CD14-positive monocyte (primary cell): ENCODE data around the gene ACAP1. TPM values are rescaled to one million over a fixed set of nuclear protein-coding genes. Genes with fewer than 3 reads are reported as not detected.

Experiments
- DNase-seq, 3 donors: peaks; one replicate each; pipeline ENCODE4 v3.0.0-alpha.2; 2011 to 2022
- H2AFZ ChIP-seq: 2 replicates; pipeline ENCODE4 v1.6.0; 2012; ENCODE audit warnings: mild to moderate bottlenecking, low read depth, low read length, inconsistent platforms; ENCODE audit not compliant: insufficient read depth, poor library complexity, severe bottlenecking
- H3K27ac ChIP-seq, 2 donors: 1 replicate in 1 of 2; 2 replicates in 1 of 2; pipeline ENCODE4 v1.5.1; 2012 to 2013; ENCODE audit warnings: low read length in 2 of 2, control low read depth in 1 of 2, inconsistent platforms in 1 of 2, low read depth in 1 of 2, mild to moderate bottlenecking in 1 of 2
- H3K27me3 ChIP-seq, 2 donors: one replicate each; pipeline versions ENCODE4 v1.6.0 to v1.6.1; 2011 to 2013; ENCODE audit warnings: low read length in 2 of 2; ENCODE audit not compliant: control insufficient read depth in 2 of 2, insufficient read depth in 2 of 2
- H3K36me3 ChIP-seq, 2 donors: replicated peaks in 1 of 2; 1 replicate in 1 of 2; 2 replicates in 1 of 2; pipeline versions ENCODE4 v1.5.1 to v1.6.1; 2012 to 2013; ENCODE audit warnings: low read length in 2 of 2, control low read depth in 1 of 2, inconsistent platforms in 1 of 2, mild to moderate bottlenecking in 1 of 2; ENCODE audit not compliant: insufficient read depth in 2 of 2, control insufficient read depth in 1 of 2
- H3K4me1 ChIP-seq, 2 donors: 1 replicate in 1 of 2; 2 replicates in 1 of 2; pipeline versions ENCODE4 v1.5.1 to v1.6.1; 2012 to 2013; ENCODE audit warnings: low read length in 2 of 2, control low read depth in 1 of 2, inconsistent platforms in 1 of 2, mild to moderate bottlenecking in 1 of 2, moderate library complexity in 1 of 2; ENCODE audit not compliant: insufficient read depth in 2 of 2, control insufficient read depth in 1 of 2
- H3K4me2 ChIP-seq: replicated peaks from 2 replicates; pipeline ENCODE3; 2012; ENCODE audit warnings: low read length, moderate library complexity, mild to moderate bottlenecking; ENCODE audit not compliant: poor library complexity, severe bottlenecking; ENCODE audit errors: extremely low read depth
- H3K4me3 ChIP-seq, 3 experiments: fragments of 200-600 bp in 1 of 3; sonication (generic) in 1 of 3; replicated peaks in 1 of 3; 1 replicate in 2 of 3; 2 replicates in 1 of 3; pipeline ENCODE4 v1.5.1; 2011 to 2013; ENCODE audit warnings: low read length in 3 of 3, mild to moderate bottlenecking in 3 of 3, control low read depth in 2 of 3, low read depth in 2 of 3, inconsistent platforms in 1 of 3, moderate library complexity in 1 of 3
- H3K79me2 ChIP-seq: 2 replicates; pipeline ENCODE4 v1.6.0; 2012; ENCODE audit warnings: mild to moderate bottlenecking, control low read depth, inconsistent platforms, low read length, moderate library complexity; ENCODE audit not compliant: insufficient read depth
- H3K9ac ChIP-seq: 2 replicates; pipeline ENCODE4 v1.6.0; 2017; ENCODE audit warnings: low read length, mild to moderate bottlenecking; ENCODE audit not compliant: insufficient read depth, poor library complexity, severe bottlenecking
- H3K9me3 ChIP-seq, 2 donors: replicated peaks in 1 of 2; 1 replicate in 1 of 2; 2 replicates in 1 of 2; pipeline versions ENCODE4 v1.5.1 to v1.6.1; 2012 to 2013; ENCODE audit warnings: low read length in 2 of 2, control low read depth in 1 of 2; ENCODE audit not compliant: control insufficient read depth in 1 of 2, insufficient read depth in 1 of 2
- H4K20me1 ChIP-seq: 2 replicates; pipeline ENCODE4 v1.6.0; 2012; ENCODE audit warnings: mild to moderate bottlenecking, low read length, control low read depth, moderate library complexity; ENCODE audit not compliant: insufficient read depth
- H3K27ac Mint-ChIP-seq, 7 donors: one replicate each; pipeline ENCODE4 v1.8.0; 2020; ENCODE audit warnings: mild to moderate bottlenecking in 7 of 7, mixed read lengths in 7 of 7, moderate library complexity in 6 of 7, inconsistent platforms in 2 of 7
- H3K27me3 Mint-ChIP-seq, 3 donors: one replicate each; pipeline ENCODE4 v1.8.0; 2021 to 2022; ENCODE audit warnings: low read depth in 3 of 3, mild to moderate bottlenecking in 3 of 3, mixed read lengths in 3 of 3, moderate library complexity in 3 of 3, inconsistent platforms in 1 of 3
- H3K36me3 Mint-ChIP-seq, 2 donors: one replicate each; pipeline ENCODE4 v1.8.0; 2020; ENCODE audit warnings: mixed read lengths in 2 of 2, inconsistent platforms in 1 of 2, mild to moderate bottlenecking in 1 of 2
- H3K4me1 Mint-ChIP-seq: one replicate; pipeline ENCODE4 v1.8.0; 2020; ENCODE audit warnings: mild to moderate bottlenecking, mixed read lengths
- H3K4me3 Mint-ChIP-seq, 2 donors: one replicate each; pipeline ENCODE4 v1.8.0; 2020; ENCODE audit warnings: mild to moderate bottlenecking in 2 of 2, mixed read lengths in 2 of 2, moderate library complexity in 1 of 2
- H3K9me3 Mint-ChIP-seq, 7 donors: one replicate each; pipeline ENCODE4 v1.8.0; 2020 to 2022; ENCODE audit warnings: mixed read lengths in 7 of 7, mild to moderate bottlenecking in 6 of 7, moderate library complexity in 6 of 7, inconsistent platforms in 2 of 7
- WGBS: methylation state at CpG from one replicate; pipeline ENCODE4 v1.1.5; 2013; ENCODE audit warnings: missing lambda C conversion rate; ENCODE audit not compliant: insufficient coverage; 5-methylcytosine and 5-hydroxymethylcytosine counted together
- intact Hi-C, 2 donors: fragments of 100-400 bp; cut with micrococcal nuclease; formaldehyde crosslinking; loops; one replicate each; pipeline versions ENCODE4 v1.15.0 to v1.15.1; 2023
- polyA plus RNA-seq, 3 donors: library from polyadenylated mRNA; depleted of rRNA in 1 of 3; unstranded in 2 of 3; stranded (reverse) in 1 of 3; fragments of 300-500 nt in 2 of 3; fragments of >200 nt in 1 of 3; fragmentation: Illumina TruSeq in 2 of 3; gene quantifications; 1 replicate in 2 of 3; 2 replicates in 1 of 3; pipeline ENCODE4 v1.2.3, GENCODE V29; 2012 to 2021
- TF ChIP-seq, protein P1 (sequence below): fragments of 200-600 bp; IDR thresholded peaks from one replicate; pipeline ENCODE4 v1.8.0; 2022; ENCODE audit warnings: antibody characterized with exemption, mild to moderate bottlenecking

ACAP1 gene
- polyA plus RNA-seq, 3 donors: 32.1 to 68.5 (median 40.5) TPM

DNA sequence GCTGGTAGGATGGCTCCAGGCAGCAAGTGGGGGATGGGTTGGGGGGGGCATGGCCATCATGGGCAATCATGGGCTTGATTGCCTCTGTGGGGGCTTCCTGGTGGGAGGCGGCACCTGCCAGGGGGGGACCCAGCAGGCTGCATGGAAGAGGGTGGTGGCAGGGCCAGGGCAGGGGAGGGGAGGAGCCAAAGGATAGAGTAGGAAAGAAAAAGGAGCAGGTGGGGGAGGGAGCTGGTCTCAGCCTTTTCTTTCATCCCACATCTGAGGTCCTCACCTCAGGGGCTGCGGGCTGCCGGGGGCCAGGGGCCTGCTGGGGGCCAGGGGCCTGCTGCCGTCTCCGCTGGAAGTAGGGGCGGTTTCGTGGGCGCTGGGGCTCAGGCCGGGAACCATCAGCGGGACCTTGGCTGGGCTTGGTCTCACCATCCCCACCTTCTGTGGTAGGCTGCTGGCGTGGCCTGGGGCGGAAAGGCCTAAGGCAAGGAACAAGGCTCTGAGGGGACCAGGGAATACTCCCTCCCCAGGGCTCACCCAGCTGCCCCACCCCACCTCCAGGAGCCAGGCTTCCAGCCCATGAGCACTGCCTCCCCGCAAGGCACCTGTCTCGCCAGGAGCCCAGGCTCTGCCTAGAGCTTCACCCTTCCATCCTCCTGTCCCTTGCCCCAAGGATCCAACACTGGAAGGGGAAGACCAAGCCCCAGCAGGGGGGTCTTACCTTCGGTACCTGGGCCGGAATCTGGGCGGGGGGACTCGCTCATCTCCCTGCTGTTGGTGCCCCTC is 46.9 kb upstream of the ACAP1 start:
- Histone ChIP-seq H3K36me3 (no peaks in the 10 kb centered on the region), H3K4me1 (peaks cover 4 to 9% of the 10 kb centered on the region in 2 donors), H3K9ac (no peak overlapping the region), H4K20me1 (no peaks in the 10 kb centered on the region), H3K4me2 (no peak overlapping the region), H3K4me3 (no peak overlapping the region), H3K9me3 (peaks cover 0 to 13% of the 10 kb centered on the region in 2 donors), H3K27me3 (peaks cover 18 to 52% of the 10 kb centered on the region in 2 donors), H2AFZ (no peak overlapping the region), H3K27ac (no peak overlapping the region), H3K79me2 (no peaks in the 10 kb centered on the region)
- peaks cover 5% of the 10 kb centered on the region for H3K4me1 Mint-ChIP-seq
- no peak overlapping the region for H3K4me3 Mint-ChIP-seq
- H3K9me3 Mint-ChIP-seq: peaks cover 0 to 11% (median 9%) of the 10 kb centered on the region in 7 donors
- DNase-seq: no peak
- intact Hi-C loops: loop anchor here in 1 of 2 donors (5.0 kb wide), 1 partner anchor 247 kb away; the partner anchor contains the start of gene SLC16A11
- H3K27me3 Mint-ChIP-seq: peaks cover 67 to 83% (median 67%) of the 10 kb centered on the region in 3 donors
- TF ChIP-seq, protein P1, sequence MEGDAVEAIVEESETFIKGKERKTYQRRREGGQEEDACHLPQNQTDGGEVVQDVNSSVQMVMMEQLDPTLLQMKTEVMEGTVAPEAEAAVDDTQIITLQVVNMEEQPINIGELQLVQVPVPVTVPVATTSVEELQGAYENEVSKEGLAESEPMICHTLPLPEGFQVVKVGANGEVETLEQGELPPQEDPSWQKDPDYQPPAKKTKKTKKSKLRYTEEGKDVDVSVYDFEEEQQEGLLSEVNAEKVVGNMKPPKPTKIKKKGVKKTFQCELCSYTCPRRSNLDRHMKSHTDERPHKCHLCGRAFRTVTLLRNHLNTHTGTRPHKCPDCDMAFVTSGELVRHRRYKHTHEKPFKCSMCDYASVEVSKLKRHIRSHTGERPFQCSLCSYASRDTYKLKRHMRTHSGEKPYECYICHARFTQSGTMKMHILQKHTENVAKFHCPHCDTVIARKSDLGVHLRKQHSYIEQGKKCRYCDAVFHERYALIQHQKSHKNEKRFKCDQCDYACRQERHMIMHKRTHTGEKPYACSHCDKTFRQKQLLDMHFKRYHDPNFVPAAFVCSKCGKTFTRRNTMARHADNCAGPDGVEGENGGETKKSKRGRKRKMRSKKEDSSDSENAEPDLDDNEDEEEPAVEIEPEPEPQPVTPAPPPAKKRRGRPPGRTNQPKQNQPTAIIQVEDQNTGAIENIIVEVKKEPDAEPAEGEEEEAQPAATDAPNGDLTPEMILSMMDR: no peak
- peaks cover 0 to 4% of the 10 kb centered on the region in 2 donors for H3K36me3 Mint-ChIP-seq
- 94% methylated on average over 16 of the region's 18 CpGs for WGBS
- peak overlapping the region in 2 of 7 donors; percentile 30 to 33 for H3K27ac Mint-ChIP-seq

DNA sequence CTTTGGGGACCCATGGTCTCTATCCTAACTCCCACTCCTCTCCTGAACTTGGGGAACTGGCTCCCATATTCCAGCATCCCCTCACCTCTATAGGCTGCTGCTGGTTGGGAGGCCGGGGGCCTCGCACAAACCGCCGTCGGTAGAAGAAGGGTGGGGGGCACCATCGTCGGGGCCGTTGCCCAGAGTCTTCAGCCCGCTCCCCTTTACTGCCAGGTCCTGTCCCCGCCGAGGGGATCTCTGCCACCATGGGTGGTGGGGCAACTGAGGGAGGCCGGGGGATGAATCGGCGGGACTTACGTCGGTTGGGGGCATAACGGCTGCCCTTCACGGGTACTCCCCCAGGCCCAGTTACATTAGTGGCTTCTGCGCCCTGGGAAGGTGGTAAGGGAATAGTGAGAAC is 46.2 kb upstream of the ACAP1 start:
- Mint-ChIP-seq H3K4me3 (no peak overlapping the region), H3K4me1 (peaks cover 9% of the 10 kb centered on the region), H3K27me3 (peaks cover 68 to 87% (median 68%) of the 10 kb centered on the region in 3 donors), H3K36me3 (peaks cover 0 to 4% of the 10 kb centered on the region in 2 donors), H3K27ac (peak overlapping the region in 1 of 7 donors; percentile 23), H3K9me3 (peaks cover 0 to 15% (median 10%) of the 10 kb centered on the region in 7 donors)
- intact Hi-C loops: loop anchor here in 1 of 2 donors (5.0 kb wide), 1 partner anchor 248 kb away; the partner anchor contains the start of gene SLC16A11
- Histone ChIP-seq H3K9me3 (peaks cover 0 to 13% of the 10 kb centered on the region in 2 donors), H2AFZ (no peak overlapping the region), H3K79me2 (no peaks in the 10 kb centered on the region), H4K20me1 (no peaks in the 10 kb centered on the region), H3K4me3 (no peak overlapping the region), H3K27me3 (peaks cover 23 to 57% of the 10 kb centered on the region in 2 donors), H3K27ac (no peak overlapping the region), H3K4me2 (no peak overlapping the region), H3K4me1 (peaks cover 10 to 16% of the 10 kb centered on the region in 2 donors), H3K9ac (no peak overlapping the region), H3K36me3 (no peaks in the 10 kb centered on the region)
- no peak for DNase-seq
- TF ChIP-seq, protein P1: no peak
- WGBS: 97% methylated on average over 5 of the region's 19 CpGs
